SU-DHL-6 (cell line): ENCODE measurements around the gene MRPL21.

Experiments used
- H2AFZ ChIP-seq: fragments of 200-600 bp; sonication (generic); 2 replicates; pipeline ENCODE4 v1.6.1; 2014; ENCODE audit warnings: low read depth, mild to moderate bottlenecking, moderate library complexity, mixed read lengths, antibody characterized with exemption, low read length; ENCODE audit not compliant: severe bottlenecking
- H3F3A ChIP-seq: fragments of 200-600 bp; shearing (Covaris generic); 2 replicates; pipeline ENCODE4 v1.6.0; 2016; ENCODE audit warnings: antibody characterized with exemption, mild to moderate bottlenecking; ENCODE audit not compliant: insufficient read depth
- H3K27ac ChIP-seq: fragments of 200-600 bp; sonication (generic); 2 replicates; pipeline ENCODE4 v1.5.1; 2016; ENCODE audit warnings: low read depth, mild to moderate bottlenecking, low read length, moderate library complexity, mixed read lengths
- H3K27me3 ChIP-seq: fragments of 200-600 bp; sonication (generic), shearing (Covaris generic); 2 replicates; pipeline ENCODE4 v1.6.0; 2014; ENCODE audit warnings: mild to moderate bottlenecking, low read length
- H3K36me3 ChIP-seq: fragments of 200-600 bp; sonication (generic); 2 replicates; pipeline ENCODE4 v1.6.1; 2014; ENCODE audit warnings: mild to moderate bottlenecking, low read length, mixed read lengths
- H3K4me2 ChIP-seq: fragments of 300-600, 200-600 bp; shearing (Covaris generic), sonication (generic); 2 replicates; pipeline ENCODE4 v1.6.0; 2014; ENCODE audit warnings: low read length, low read depth, mild to moderate bottlenecking; ENCODE audit not compliant: poor library complexity, severe bottlenecking
- H3K4me3 ChIP-seq: fragments of 200-600 bp; sonication (generic); 2 replicates; pipeline ENCODE4 v1.5.1; 2014; ENCODE audit warnings: antibody characterized with exemption, low read length, mild to moderate bottlenecking, mixed read lengths; ENCODE audit not compliant: insufficient read depth, poor library complexity, severe bottlenecking
- H3K79me2 ChIP-seq: fragments of 200-600 bp; sonication (generic); 2 replicates; pipeline ENCODE4 v1.6.1; 2014; ENCODE audit warnings: mild to moderate bottlenecking, low read length, moderate library complexity; ENCODE audit not compliant: insufficient read depth
- H3K9ac ChIP-seq: fragments of 200-600 bp; sonication (generic); 2 replicates; pipeline ENCODE4 v1.7.0; 2014; ENCODE audit warnings: mild to moderate bottlenecking, low read length
- H3K9me2 ChIP-seq: fragments of 200-600 bp; sonication (generic); replicated peaks from 2 replicates; pipeline ENCODE4 v1.6.1; 2014; ENCODE audit warnings: low read length; ENCODE audit not compliant: insufficient read depth
- H3K9me3 ChIP-seq: fragments of 200-600 bp; sonication (generic); 2 replicates; pipeline ENCODE4 v1.6.1; 2014; ENCODE audit warnings: low read length, mixed read lengths; ENCODE audit not compliant: insufficient read depth
- H4K20me1 ChIP-seq: fragments of 200-600 bp; sonication (generic); 2 replicates; pipeline ENCODE4 v1.6.1; 2014; ENCODE audit warnings: low read depth, mild to moderate bottlenecking, antibody characterized with exemption, low read length, moderate library complexity, mixed read lengths
- CTCF ChIP-seq: fragments of 200-600 bp; sonication (generic); IDR thresholded peaks from one replicate; pipeline ENCODE4 v1.5.1; 2017; ENCODE audit warnings: antibody characterized with exemption, mild to moderate bottlenecking, low read length, moderate library complexity; ENCODE audit not compliant: insufficient read depth, poor library complexity, severe bottlenecking
- EZH2phosphoT487 ChIP-seq: fragments of 200-600 bp; sonication (generic), shearing (Covaris generic); conservative IDR thresholded peaks from 2 replicates; pipeline ENCODE4 v1.6.1; 2018; ENCODE audit warnings: mild to moderate bottlenecking, antibody characterized with exemption, low read length, moderate library complexity, mixed read lengths

The MRPL21 gene

DNA sequence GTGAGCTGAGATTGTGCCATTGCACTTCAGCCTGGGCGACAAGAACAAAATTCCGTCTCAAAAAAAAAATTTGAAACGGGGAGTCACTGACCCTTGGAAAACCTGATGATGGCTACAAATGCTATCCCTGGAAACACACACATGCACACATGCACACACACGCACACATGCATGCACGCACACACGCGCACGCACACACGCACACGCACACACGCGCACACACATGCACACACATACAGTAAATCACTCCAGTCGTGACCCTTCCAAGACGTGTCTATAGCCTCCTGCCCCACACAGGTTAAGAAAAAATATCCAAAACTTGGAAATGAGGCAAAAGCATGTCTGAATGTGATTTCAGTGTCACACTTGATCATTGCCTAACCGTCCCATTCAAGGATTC lies 55.2 kb downstream of the MRPL21 start:
- Histone ChIP-seq H3K4me2 (no peak overlapping the region), H3K79me2 (no peaks in the 10 kb centered on the region), H3F3A (no peaks in the 10 kb centered on the region), H4K20me1 (no peaks in the 10 kb centered on the region), H3K27ac (no peak overlapping the region), H3K4me3 (no peak overlapping the region), H3K27me3 (no peaks in the 10 kb centered on the region), H3K9ac (no peak overlapping the region), H3K9me2 (no peaks in the 10 kb centered on the region), H3K36me3 (no peaks in the 10 kb centered on the region), H3K9me3 (no peaks in the 10 kb centered on the region), H2AFZ (no peak overlapping the region)
- no peak for TF ChIP-seq EZH2phosphoT487
- no peak for TF ChIP-seq CTCF

GRCh38 chr11:68847395-68847794 lies 56.2 kb downstream of the MRPL21 start:
- H3K4me3 ChIP-seq = no peak overlapping the region
- no peaks in the 10 kb centered on the region for H3K36me3 ChIP-seq
- H4K20me1 ChIP-seq = no peaks in the 10 kb centered on the region
- H3K4me2 ChIP-seq = no peak overlapping the region
- no peak for TF ChIP-seq EZH2phosphoT487
- no peak for TF ChIP-seq CTCF
- no peak overlapping the region for H3K27ac ChIP-seq
- H3K9me3 ChIP-seq = no peaks in the 10 kb centered on the region
- H3K79me2 ChIP-seq = no peaks in the 10 kb centered on the region
- no peaks in the 10 kb centered on the region for H3K27me3 ChIP-seq
- H2AFZ ChIP-seq = no peak overlapping the region
- H3K9ac ChIP-seq = no peak overlapping the region
- no peaks in the 10 kb centered on the region for H3K9me2 ChIP-seq
- no peaks in the 10 kb centered on the region for H3F3A ChIP-seq

GRCh38 chr11:68845351-68846002 lies 58.2 kb downstream of the MRPL21 start:
- Histone ChIP-seq H3K27ac (no peak overlapping the region), H3K79me2 (no peaks in the 10 kb centered on the region), H3K9ac (no peak overlapping the region), H3K9me2 (no peaks in the 10 kb centered on the region), H4K20me1 (no peaks in the 10 kb centered on the region), H3F3A (peaks cover 1% of the 10 kb centered on the region), H2AFZ (no peak overlapping the region), H3K36me3 (no peaks in the 10 kb centered on the region), H3K4me3 (no peak overlapping the region), H3K27me3 (no peaks in the 10 kb centered on the region), H3K4me2 (no peak overlapping the region), H3K9me3 (no peaks in the 10 kb centered on the region)
- no peak for TF ChIP-seq EZH2phosphoT487
- no peak for TF ChIP-seq CTCF
